ENCODE results near the gene VAMP1.

Gene VAMP1

GRCh38 chr12:6430124-6430989, 40.1 kb downstream of the VAMP1 start (continued):
- no peak for TF ChIP-seq ZNF580 (tag by site-specific recombination; IDR thresholded peaks at IDR 0.05)
- TF ChIP-seq OVOL3 (tag by site-specific recombination; IDR thresholded peaks at IDR 0.05), result no peak
- TF ChIP-seq ZNF837 (tag by site-specific recombination; IDR thresholded peaks at IDR 0.05), result no peak
- TF ChIP-seq HOXA7 (CRISPR knock-in tag; IDR thresholded peaks at IDR 0.05; ENCODE audit: borderline replicate concordance), result no peak
- TF ChIP-seq ZNF148 (tag by site-specific recombination; IDR thresholded peaks at IDR 0.05; ENCODE audit: borderline replicate concordance), result no peak
- peak; percentile 51; the same call in 1 of the 2 replicates for TF ChIP-seq ZBTB20 (tag by site-specific recombination; IDR thresholded peaks at IDR 0.05)
- no peak for TF ChIP-seq GLI2 (tag by site-specific recombination; IDR thresholded peaks at IDR 0.05; ENCODE audit: borderline replicate concordance, low read depth)
- TF ChIP-seq ZNF76 (tag by site-specific recombination; IDR thresholded peaks at IDR 0.05; ENCODE audit: borderline replicate concordance, low read depth), result no peak
- no peak for TF ChIP-seq ZNF48 (tag by site-specific recombination; IDR thresholded peaks at IDR 0.05)
- TF ChIP-seq ZNF311 (tag by site-specific recombination; IDR thresholded peaks at IDR 0.05; ENCODE audit: borderline replicate concordance), result no peak
- TF ChIP-seq KLF8 (tag by site-specific recombination; IDR thresholded peaks at IDR 0.05), result no peak
- 0 out of 2 replicates have a peak, but pooled peaks have one; percentile 30 for TF ChIP-seq ZNF629 (tag by site-specific recombination; IDR thresholded peaks at IDR 0.05)
- no peak for TF ChIP-seq ZNF248 (tag by site-specific recombination; IDR thresholded peaks at IDR 0.05)
- no peak for TF ChIP-seq ZNF747 (tag by site-specific recombination; IDR thresholded peaks at IDR 0.05)
- TF ChIP-seq ZNF10 (tag by site-specific recombination; IDR thresholded peaks at IDR 0.05), result 0 out of 2 replicates have a peak, but pooled peaks have one; percentile 12
- no peak for TF ChIP-seq MYNN (tag by site-specific recombination; IDR thresholded peaks at IDR 0.05; ENCODE audit: borderline replicate concordance)
- TF ChIP-seq YY1 (tag by site-specific recombination; IDR thresholded peaks at IDR 0.05), result no peak
- 0 out of 2 replicates have a peak, but pooled peaks have one; percentile 43 for TF ChIP-seq ZNF2 (tag by site-specific recombination; IDR thresholded peaks at IDR 0.05)
- peak; percentile 66 for TF ChIP-seq KLF1 (tag by site-specific recombination; IDR thresholded peaks at IDR 0.05)
- TF ChIP-seq ZNF16 (tag by site-specific recombination; IDR thresholded peaks at IDR 0.05; ENCODE audit: low read depth), result no peak
- TF ChIP-seq ZBTB6 (tag by site-specific recombination; IDR thresholded peaks at IDR 0.05), result no peak
- no peak for TF ChIP-seq ZNF26 (tag by site-specific recombination; IDR thresholded peaks at IDR 0.05)
- no peak for TF ChIP-seq PBX3 (CRISPR knock-in tag; IDR thresholded peaks at IDR 0.05)
- TF ChIP-seq KLF7 (tag by site-specific recombination; IDR thresholded peaks at IDR 0.05; ENCODE audit: borderline replicate concordance), result no peak
- no peak; the same call in 1 of the 2 replicates for TF ChIP-seq ZFP69B (tag by site-specific recombination; IDR thresholded peaks at IDR 0.05)
- no peak for TF ChIP-seq ELK4 (IDR thresholded peaks at IDR 0.05; ENCODE audit: borderline replicate concordance, low read depth, low read length)
- no peak for TF ChIP-seq ZNF138 (tag by site-specific recombination; IDR thresholded peaks at IDR 0.05; ENCODE audit: borderline replicate concordance)
- no peak for TF ChIP-seq ZNF274 (IDR thresholded peaks at IDR 0.05; ENCODE audit: low read length)
- TF ChIP-seq ZNF274 (tag by site-specific recombination; IDR thresholded peaks at IDR 0.05; ENCODE audit: borderline replicate concordance), result no peak
- peak; percentile 17; the same call in 1 of the 2 replicates for TF ChIP-seq ZNF324 (tag by site-specific recombination; IDR thresholded peaks at IDR 0.05)
- TF ChIP-seq ATF2 (tag by site-specific recombination; IDR thresholded peaks at IDR 0.05; ENCODE audit: low read depth), result no peak
